G401 (cell line): ENCODE data around the gene PRKAR1B. TPM values are rescaled to one million over a fixed set of nuclear protein-coding genes. Genes with fewer than 3 reads are reported as not detected.

ENCODE experiments used
- DNase-seq: peaks from one replicate; pipeline ENCODE4 v3.0.0-alpha.2; 2015; ENCODE audit warnings: low spot score
- in situ Hi-C: cut with HindIII; loops from 2 replicates; pipeline ENCODE4 v1.10.0; 2016; ENCODE audit warnings: low sequenced_read_pairs, mixed read lengths
- total RNA-seq: library from RNA; depleted of rRNA; stranded (reverse); fragments of >200 nt; shearing (Covaris generic); gene quantifications from 2 replicates; pipeline ENCODE4 v1.2.3, GENCODE V29; 2014

Gene PRKAR1B
- total RNA-seq, 1 experiment from 2014 or later = 83.1 TPM

DNA sequence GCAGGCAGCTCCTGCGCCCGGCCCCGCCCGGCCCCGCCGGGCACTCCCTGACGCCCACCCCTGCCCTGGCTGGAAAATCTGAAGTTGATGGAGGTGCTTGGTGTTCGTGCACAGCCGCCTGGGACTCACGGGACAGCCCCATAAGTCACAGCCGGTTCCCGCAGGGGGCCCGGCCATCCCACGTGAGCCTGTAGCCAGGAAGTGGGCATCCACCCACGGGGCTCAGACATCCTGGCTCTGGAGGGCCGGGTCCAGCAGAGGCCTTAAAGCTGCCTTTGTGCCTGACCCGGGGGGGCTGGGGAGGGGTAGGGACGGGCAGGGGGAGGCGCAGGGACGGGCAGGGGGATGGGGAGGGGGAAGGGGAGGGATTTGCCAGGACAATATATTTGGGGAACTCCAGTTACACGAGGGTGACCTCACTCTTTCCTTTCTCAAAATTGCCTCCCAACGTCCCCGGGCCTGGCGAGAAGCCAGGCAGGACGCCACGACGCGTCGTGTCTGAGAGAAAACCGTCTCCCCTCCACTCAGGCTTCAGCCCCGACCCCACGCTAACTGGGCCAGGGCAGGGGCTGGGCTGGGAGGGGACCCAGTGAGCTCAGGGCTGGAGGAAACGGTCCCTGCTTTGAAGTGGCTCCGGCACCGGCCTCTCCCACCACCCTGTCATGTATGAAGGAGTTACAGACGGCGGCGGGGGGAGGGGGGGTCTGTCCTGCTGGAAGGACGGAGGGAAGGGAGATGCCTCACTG lies 125.3 kb downstream of the PRKAR1B start:
- no peak for DNase-seq
- in situ Hi-C loops = no loop called here

DNA sequence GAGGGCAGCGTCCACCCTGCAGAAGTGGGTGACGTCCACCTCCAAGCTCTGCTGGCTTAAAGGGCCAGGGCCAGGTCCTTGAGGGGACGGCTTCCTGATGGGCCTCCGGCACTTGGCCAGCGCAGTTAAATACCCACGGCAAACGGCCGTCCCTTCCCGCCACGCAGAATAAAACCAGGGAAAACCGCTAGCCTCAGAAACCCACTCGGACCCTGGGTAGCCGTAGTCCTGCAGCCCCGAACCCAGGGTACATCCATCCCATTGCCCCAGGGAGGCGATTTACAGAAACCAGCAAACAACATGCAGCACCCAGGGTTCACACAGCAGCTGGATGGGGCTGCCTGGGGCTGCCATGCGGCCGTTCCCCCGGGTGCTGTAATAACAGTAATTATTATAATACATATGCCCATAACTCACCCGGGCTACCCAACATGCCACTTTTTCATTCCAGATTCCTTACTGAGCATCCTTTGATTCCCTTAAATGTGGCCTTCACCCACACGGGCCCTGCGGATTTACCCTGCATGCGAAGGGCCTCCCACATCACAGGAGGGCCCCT lies 126.0 kb downstream of the PRKAR1B start:
- in situ Hi-C loops = no loop called here
- no peak for DNase-seq

DNA sequence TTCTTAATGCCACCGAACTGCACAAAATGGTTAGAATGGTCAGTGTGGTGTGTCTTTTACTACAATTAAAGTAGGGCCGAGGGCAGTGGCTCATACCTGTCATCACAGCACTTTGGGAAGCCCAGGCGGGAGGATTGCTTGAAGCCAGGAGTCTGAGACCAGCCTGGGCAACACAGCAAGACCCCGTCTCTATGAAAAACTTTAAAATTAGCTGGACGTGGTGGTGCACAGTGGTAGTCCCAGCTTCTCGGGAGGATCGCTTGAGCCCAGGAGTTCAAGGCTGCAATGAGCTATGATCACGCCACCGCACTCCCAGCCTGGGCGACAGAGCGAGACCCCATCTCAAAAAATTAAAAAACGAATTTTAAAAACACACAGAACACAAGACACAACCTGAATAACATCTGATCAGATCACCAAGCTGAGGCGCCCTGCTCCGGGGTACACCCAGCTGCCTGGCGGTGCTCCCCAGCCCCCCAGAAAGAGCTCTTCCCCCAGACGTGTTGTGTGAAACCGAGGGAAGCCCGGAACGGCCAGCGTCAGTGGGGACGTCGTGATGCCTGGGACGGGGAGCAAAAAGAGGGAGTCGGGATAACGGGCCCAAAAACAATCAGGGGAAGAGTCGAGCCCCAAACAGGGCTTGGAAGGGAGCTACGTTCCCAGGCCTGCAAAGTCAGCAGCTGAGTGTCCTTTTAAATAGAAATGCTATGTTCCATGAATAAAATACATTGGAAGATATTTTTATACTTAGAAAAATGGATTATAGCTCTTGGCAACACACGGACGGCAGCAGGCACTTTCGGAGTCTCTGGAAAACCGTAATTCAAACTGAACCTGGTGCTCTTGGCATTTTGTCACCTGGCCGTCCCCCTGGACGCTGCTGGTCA lies 126.7 kb downstream of the PRKAR1B start:
- in situ Hi-C loops = no loop called here
- no peak for DNase-seq

DNA sequence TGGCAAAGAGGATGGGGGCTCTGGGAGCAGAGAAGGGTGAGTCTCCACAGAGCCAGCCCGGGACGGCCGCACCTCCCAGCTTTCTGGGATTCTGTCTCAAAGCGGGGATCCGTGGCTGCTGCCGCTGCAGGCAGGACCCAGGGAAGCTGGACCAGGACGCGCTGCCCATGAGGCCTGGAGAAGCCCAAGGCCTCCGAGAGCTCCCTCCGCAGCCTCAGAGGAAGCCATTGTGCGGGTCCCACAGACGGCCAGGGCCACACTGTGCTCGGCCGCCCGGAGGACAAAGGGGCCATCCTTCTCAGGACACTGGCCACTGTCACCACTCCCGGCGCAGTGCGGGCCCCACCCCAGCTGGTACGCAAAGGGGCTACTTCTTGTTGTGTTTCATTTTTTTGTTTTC lies 128.2 kb downstream of the PRKAR1B start:
- in situ Hi-C loops = no loop called here
- no peak for DNase-seq

DNA sequence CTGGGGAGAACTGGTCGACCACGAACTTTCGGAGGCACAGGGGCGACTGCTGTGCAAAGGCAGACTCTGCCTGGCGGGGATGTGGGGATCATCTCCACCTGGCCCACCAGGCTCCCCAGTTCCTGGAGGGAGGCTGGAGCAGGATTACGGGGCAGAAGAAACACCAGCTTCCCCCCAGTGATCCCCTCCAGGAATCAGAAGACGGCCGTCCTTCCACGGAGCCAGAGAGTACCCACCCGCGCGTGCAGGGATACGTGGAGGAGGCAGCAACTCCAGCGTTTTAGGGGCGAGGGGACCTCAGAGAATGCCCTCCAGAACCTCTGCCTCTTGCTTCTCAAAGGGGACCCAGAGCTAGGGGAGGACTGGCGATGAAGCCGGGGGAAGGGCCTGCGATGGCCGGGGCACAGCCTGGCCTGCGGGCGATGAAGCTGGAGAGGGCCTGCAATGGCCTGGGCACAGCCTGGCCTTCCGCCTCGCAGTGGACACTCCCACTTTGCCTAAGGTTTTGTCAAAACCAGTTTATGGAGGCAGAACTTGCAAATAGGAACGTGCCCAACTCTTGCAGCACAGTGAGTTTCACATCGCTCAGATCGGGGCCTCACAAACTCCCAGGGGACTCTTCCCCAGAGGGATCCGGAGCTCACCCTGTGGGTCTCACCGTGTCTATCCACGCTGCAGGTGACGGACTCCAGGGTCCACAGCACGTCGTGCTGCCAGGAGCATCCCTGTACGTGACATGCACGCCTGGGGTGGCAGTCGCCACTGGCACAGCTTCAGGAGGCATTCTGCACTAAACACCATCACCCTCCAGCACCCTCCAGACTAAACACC lies 129.5 kb downstream of the PRKAR1B start:
- in situ Hi-C loops = no loop called here
- no peak for DNase-seq

DNA sequence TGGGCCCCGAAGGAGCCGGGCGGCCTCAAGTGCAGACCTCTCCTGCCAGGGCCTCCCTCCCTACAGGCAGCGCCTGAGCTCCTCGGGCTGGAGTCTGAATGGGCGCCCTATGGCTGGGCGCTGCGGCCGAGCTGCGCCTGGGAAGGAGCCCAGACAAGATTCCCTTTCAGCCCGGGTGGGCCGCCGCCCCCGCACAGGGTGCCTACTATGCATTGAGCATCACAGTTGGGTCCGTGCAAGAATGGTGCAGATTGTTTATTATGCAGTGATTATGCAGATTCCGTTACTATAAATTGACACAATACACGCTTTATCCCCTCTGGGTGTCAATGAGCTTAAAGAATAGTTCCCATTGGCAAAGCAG lies 130.3 kb downstream of the PRKAR1B start:
- in situ Hi-C loops = no loop called here
- no peak for DNase-seq

DNA sequence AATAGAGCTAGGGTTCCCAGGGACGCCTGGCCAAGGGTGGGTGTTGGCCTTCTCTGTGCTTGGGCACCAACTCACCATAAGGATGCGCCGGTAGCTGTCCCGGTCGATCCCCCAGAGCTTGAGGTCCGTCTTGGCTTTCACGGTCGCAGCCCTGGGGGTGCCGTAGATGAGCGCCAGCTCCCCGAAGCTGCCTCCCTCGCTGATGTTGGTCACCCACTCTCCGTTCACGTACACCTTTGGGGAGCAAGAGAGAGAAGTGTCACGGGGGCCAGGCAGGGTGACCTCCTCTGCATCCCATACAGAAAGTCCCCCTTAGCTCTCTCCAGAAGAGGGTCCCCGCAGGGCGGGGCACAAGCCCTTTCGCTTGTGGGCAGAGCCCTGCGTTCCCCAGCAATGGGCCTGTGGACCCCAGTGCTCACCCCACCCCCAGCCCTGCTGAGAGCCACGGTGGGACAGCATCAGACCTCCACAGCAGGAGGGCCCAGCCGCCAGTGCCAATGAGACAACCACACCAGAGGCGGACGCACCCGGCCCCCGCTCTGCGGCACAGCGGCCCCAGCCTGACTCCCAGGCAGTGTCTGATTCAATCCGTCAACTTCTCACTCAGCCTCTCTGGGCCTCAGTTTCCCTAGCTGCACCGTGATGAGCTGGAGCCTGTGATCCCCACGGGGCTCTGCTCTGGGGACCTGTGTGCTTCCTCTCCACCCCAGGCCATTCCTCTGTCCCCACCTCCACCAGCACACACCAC lies 130.8 kb downstream of the PRKAR1B start:
- DNase-seq = no peak
- in situ Hi-C loops = no loop called here

DNA sequence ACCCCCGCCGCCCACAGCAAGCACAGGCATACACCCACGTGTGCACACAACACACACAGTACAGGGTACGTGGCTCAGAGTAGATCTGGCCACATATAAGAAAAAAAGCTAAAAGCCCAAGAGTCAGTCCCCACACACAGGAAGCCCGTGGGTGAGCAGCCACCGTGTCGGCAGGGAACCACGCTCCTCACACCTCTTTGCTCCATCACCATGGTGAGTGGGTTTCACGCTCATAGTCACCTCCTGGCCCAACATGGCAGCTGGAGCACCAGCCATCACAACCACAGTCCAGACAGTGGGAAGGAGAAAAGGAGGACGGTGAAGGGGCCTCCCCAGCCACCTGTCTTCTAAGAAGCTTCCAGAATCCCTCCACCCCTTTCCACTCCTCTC lies 131.5 kb downstream of the PRKAR1B start:
- in situ Hi-C loops = no loop called here
- DNase-seq = no peak

DNA sequence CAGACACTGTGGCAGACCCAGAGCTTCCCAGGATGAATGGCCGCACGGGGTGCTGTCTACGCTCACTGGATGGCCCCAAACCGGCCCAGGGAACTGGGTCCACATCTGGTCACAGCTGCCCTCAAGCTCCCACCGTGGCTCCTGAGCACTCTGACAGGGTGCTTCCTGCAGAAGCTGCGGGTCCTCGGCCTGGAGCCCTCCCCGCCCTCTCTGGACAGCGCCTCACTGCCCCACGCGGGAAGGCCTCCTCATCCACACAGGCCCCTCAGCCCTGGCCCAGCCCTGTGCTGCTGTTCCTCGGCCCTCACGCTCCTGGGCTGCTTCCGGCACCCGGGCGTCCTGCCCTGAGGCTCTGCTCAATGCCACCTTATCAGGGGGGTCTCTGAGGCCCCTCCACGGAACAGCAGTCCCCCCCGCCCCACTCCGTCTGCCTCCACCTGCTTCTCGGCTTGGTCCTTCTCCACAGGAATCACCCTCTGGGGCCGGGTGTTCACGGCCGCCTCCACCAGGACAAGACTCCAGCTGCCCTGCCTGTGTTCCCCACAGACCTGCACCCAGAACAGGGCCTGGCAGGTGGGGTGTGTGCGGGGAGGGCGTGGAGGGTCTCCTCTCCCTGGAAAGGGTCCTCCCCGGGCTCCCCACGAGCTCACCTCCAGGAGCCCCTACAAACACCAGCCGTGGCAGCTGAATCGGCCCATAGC lies 132.0 kb downstream of the PRKAR1B start:
- in situ Hi-C loops = no loop called here
- DNase-seq = no peak

DNA sequence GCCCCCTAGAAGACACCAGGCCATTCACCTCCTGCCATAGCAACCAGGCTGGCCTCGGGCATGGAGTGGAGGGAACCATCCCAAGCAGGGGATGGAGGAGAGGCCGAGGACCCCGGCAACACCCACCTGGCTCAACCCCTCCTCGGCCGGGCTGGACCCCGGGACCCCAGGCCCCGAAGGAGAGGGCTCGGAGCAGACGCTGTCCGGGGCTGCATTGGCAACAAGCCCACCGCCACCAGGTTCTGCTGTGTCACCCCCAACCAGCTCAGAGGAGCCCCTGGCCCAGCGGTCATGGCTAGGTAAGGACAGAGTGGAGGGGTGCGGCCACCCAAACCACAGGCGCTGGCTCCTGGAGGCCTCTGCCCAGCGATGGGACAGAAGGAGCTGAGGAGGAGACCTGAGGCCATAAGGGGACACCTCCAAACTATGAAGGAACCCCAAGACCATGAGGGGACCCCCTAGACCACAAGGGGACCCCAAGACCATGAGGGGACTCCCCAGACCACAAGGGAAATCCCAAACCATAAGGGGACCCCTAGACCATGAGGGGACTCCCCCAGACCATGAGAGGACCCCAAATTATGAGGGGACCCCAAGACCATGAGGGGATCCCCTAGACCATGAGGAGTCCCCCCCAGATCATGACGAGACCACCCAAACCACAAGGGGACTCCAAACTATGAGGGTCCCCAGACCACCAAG lies 132.7 kb downstream of the PRKAR1B start:
- in situ Hi-C loops = no loop called here
- no peak for DNase-seq

DNA sequence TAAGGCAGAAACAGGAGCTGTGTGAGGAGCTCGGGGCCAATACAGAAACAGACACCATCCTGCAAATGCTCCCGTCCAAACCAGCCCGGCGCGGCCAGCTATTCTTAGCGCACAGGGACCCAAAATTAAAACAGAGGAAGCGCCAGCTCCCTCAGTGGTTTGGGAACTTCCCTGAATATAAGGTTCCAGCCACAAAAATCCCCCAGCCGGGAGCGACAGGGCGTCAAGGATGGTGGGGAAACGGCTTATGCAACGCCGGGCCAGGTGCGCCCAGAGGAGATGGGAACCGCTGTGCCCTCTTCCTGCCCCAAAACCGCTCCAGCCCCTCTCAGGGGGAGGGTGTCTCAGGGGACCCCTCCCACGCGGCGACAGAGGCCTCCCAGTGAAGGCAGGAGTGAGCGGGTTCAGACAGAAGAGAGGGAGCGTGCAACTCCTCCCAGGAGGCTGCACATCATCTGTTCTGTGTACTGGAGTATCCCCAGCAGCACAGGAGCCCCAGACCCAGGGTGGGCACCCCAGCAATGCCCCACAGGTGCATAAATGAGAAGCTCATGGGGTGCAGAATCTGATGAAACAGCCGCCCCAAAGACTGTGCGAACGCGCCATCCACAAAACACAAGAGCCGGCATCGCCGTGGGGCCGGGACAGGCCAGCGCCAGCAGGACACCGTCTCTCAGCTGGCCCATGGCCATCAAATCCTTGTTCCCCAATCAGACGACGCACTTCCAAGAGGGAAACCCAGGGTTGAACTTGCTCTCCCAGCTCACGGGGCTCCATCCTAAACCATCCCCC lies 133.6 kb downstream of the PRKAR1B start:
- peak; percentile 37 for DNase-seq
- in situ Hi-C loops = no loop called here

DNA sequence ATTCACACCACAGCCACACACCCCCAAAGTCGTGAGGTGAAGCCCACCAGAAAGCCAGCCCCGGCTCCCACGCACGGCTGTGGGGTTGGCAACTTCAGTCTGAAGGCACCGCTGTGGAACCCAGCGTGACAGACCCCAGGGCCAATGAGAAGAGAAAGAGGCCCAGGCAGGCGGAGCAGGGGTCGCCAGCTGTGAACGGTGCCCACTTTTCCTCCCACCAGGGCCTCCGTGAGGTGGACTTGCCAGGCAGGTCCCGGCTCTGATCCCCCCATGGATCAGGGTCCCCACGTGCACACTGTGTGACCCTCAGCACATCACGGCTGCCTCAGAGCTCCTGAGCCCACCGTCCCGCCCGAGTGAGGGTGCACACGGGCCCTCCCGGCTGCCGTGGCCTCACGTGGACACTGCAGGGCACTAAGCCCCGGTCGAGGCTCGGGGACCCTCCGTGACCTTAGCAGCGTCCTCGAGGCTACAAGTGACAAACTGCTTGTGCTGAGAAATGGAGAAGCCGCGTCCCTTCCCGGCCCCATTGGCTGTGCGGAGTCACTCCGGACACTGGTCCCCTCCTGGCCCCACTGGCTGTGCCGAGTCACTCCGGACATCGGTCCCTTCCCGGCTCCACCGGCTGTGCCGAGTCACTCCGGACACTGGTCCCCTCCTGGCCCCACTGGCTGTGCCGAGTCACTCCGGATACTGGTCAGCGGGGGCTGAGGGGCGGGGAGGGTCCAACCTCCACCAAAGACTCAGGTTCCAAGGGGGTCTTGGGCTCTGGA lies 135.0 kb downstream of the PRKAR1B start:
- no peak for DNase-seq
- in situ Hi-C loops = no loop called here

DNA sequence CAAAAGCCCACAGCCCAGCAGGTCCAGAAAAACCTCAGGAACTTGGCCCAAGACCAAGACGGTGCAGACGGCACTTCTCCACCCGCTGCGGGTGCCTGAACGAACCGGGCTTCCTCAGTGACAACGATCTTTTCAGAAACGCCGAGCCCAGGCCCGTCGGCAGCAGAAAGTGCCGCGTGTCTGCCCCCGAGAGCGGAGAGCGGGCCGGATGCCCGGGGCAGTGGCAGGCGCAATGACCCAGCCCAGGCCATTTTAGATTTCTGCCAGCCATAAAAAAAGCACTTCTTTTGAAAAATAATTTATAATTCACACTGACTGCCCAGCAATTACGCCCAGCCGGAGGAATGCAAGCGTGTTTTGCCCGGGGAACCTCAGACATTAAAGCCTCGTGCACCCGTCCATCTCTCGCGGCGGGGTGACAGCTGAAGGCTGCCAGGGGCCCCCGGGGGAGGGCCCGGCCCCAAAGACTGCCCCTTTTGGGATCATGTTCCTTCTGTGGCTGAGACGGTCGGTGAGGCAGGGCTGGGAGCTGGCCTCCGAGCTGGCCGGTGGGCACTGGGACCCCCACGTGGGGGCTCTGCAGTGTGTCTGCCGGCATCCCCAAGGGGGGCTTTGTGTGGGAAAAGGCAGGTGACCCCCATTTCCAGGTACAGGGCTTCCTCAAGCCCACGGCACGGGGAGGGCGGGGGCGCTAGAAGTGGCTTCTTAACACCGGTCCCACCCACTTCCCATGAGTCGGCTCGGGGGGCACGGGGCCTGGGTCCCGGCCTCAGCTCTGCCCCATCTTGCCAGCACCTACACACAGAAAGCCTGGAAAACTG lies 136.1 kb downstream of the PRKAR1B start:
- in situ Hi-C loops = no loop called here

DNA sequence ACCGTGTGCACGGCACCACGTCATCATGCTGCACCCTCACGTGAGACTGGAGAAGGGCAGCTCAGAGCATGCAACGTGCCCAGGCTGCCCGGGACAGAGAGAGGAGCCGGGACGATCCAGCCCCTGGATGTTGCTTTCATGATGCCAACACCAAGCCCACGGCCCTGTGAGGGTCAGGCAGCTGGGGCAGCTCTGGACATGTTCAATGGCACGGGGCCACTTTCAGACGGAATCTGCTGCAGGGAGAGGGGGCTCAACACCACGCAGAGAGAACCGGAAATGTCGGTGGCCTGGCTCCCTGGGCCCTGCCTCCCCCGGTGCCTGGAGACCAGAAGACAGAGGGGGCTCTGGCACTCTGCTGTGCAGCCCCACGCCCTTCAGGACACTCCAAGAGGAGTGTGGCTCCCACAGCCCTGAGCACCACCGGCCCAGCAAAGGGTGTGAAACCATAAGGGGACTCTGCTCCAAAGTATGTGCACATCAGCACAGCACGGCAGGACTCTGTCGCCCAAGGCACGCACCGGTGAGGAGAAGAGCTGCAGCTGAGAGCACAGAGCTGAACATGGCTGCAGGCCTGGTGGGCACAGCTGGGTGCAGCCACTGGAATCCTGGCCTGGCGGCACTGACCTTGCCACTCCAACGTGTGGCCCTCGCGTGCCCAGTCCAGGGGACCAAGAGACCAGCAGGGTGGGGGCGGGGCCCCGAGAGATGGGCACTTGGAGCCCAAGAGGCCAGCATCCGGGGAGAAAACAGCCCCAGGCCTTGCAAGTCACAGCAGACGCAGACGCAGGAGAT lies 137.1 kb downstream of the PRKAR1B start:
- in situ Hi-C loops = no loop called here
- no peak for DNase-seq

More for the DNA sequence above, 136.1 kb downstream of the PRKAR1B start:
- DNase-seq = peak; percentile 56

DNA sequence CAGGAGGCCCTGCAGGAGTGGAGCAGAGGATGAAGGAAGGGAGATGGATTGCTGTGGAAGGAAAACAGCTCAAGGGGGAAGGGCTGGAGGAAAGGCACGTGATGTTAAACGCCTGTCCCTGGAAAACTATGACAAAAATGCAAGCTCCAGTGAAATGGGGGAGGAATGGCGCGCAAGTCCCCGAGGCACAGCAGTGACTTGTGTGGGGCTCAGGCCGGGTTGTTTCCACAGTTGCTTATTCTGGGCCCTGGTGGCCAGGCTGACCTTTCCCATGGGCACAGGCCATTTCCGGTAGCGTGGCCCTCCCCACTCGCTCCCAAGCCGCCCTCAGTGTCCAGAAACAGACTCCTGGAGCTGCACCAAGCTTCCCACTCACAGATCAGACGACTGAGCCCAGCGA lies 139.3 kb downstream of the PRKAR1B start:
- in situ Hi-C loops = no loop called here
- DNase-seq = no peak
